RWPE1 (cell line): ENCODE measurements around the gene PLEKHH3.

ENCODE experiments used
- CTCF ChIA-PET: fragments of 350-600 bp; sonication (Branson Sonifier 250); formaldehyde crosslinking; extraction: SDS; loops from one replicate; lab custom pipeline; 2021; lab: Yijun Ruan, JAX
- POLR2A ChIA-PET: fragments of 400-600 bp; formaldehyde crosslinking; extraction: SDS; loops from one replicate; lab custom pipeline; 2020; ENCODE audit warnings: antibody characterized with exemption; ENCODE audit not compliant: low non-redundant PET; lab: Yijun Ruan, JAX
- DNase-seq: peaks from one replicate; pipeline ENCODE4 v3.0.0; 2012; ENCODE audit warnings: low spot score
- H3K27ac ChIP-seq: fragments of 450-650 bp; 2 replicates; pipeline ENCODE4 v1.5.1; 2017
- CTCF ChIP-seq: fragments of 450-650 bp; conservative IDR thresholded peaks from 2 replicates; pipeline ENCODE4 v1.5.1; 2017; ENCODE audit warnings: low read depth, mild to moderate bottlenecking

PLEKHH3 gene

DNA sequence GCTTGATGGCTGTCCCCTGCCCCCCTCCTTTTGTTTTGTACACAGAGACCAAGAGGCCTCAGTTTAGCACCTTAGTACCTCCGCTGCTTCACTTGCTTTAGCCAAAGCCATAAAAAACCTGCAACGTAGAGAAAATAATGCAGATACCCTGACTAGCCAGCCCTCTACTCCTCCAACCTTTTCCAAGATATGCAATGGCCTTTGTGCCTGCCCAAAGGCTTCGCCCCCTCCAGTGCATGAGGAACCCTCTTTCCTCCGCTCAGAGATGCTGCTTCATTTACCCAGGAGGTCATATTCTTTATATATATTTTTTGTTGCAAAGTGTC lies 22.6 kb upstream of the PLEKHH3 start:
- ChIA-PET CTCF (interaction anchor here (1.0 kb wide), 1 partner anchor 121 kb away, joined by 4 read pairs; no protein-coding TSS in a partner anchor), POLR2A (no interaction called here)
- TF ChIP-seq CTCF = no peak
- no peak for DNase-seq
- peak overlapping the region; percentile 59 for H3K27ac ChIP-seq

GRCh38 chr17:42698736-42699414 lies 22.1 kb upstream of the PLEKHH3 start:
- DNase-seq = peak; percentile 52
- no peak for TF ChIP-seq CTCF
- H3K27ac ChIP-seq = peak overlapping the region; percentile 59
- CTCF ChIA-PET = interaction anchor here (0.6 to 1.0 kb wide), 2 partner anchors 120 to 675 kb away, joined by 3 to 4 read pairs; no protein-coding TSS in a partner anchor
- POLR2A ChIA-PET = interaction anchor here (0.6 kb wide), 1 partner anchor 9 kb away, joined by 4 read pairs; no protein-coding TSS in a partner anchor

GRCh38 chr17:42697108-42697811 lies 20.5 kb upstream of the PLEKHH3 start:
- no peak for DNase-seq
- H3K27ac ChIP-seq = peak overlapping the region; percentile 28; the same call in 1 of the 2 replicates
- POLR2A ChIA-PET = no interaction called here
- CTCF ChIA-PET = interaction anchor here (0.8 kb wide), 1 partner anchor 144 kb away, joined by 3 read pairs; no protein-coding TSS in a partner anchor
- no peak for TF ChIP-seq CTCF

DNA sequence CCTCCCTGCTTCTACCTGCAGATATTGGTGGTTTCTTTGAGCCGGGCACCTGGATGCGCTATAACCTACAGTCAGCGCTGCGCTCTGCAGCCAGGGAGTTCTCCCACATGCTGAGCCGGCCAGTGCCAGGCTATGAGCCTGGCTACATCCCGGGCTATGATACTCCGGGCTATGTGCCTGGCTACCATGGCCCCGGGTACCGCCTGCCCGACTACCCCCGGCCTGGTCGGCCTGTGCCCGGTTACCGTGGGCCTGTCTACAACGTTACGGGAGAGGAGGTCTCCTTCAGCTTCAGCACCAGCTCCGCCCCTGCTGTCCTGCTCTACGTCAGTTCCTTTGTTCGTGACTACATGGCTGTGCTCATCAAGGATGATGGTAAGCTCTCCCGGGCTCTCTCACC lies 18.7 kb upstream of the PLEKHH3 start:
- no peak for TF ChIP-seq CTCF
- H3K27ac ChIP-seq = 0 out of 2 replicates have a peak overlapping the region, but pooled peaks have one; percentile 19
- ChIA-PET POLR2A (no interaction called here), CTCF (interaction anchor here (0.6 to 0.7 kb wide), 2 partner anchors 125 to 720 kb away, joined by 3 to 6 read pairs; no protein-coding TSS in a partner anchor)
- no peak for DNase-seq

- no peak overlapping the region for H3K27ac ChIP-seq
- no peak for TF ChIP-seq CTCF
- ChIA-PET POLR2A (no interaction called here), CTCF (no interaction called here)
- no peak for DNase-seq
Measured at GRCh38 chr17:42694524-42694923, 17.7 kb upstream of the PLEKHH3 start.

DNA sequence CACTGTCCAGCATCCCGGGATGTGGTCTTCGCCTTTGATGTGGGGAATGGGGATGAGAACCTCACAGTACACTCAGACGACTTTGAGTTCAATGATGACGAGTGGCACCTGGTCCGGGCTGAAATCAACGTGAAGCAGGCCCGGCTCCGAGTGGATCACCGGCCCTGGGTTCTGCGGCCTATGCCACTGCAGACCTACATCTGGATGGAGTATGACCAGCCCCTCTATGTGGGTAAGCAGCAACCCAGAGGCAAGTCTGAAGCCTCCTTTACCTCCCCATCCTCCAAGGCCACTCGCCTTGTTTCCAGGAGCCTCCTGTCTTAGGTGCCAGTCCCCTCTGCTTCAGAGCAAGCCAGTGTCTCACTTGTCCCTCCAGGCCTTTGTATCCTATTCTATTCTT lies 15.7 kb upstream of the PLEKHH3 start:
- no peak overlapping the region for H3K27ac ChIP-seq
- no peak for TF ChIP-seq CTCF
- POLR2A ChIA-PET = interaction anchor here (0.5 kb wide), 1 partner anchor 34 kb away, joined by 8 read pairs; no protein-coding TSS in a partner anchor
- CTCF ChIA-PET = interaction anchor here (0.6 to 0.7 kb wide), 2 partner anchors 87 to 591 kb away, joined by 3 to 6 read pairs; no protein-coding TSS in a partner anchor
- no peak for DNase-seq
